HEK293 (cell line): ENCODE results near the gene PRDM5.

Source experiments
- CTCF ChIP-seq: fragments of 450-650 bp; formaldehyde crosslinking; IDR thresholded peaks from 2 replicates; pipeline ENCODE4 v1.5.1; 2016; ENCODE audit warnings: missing biosample characterization, missing genetic modification characterization
- KLF9 ChIP-seq: fragments of 450-650 bp; formaldehyde crosslinking; IDR thresholded peaks from 2 replicates; pipeline ENCODE4 v1.5.1; 2016; ENCODE audit warnings: missing biosample characterization, missing genetic modification characterization, low read depth
- YY1 ChIP-seq: fragments of 450-650 bp; formaldehyde crosslinking; IDR thresholded peaks from 2 replicates; pipeline ENCODE4 v1.5.1; 2018; ENCODE audit warnings: missing biosample characterization, missing genetic modification characterization
- ZBTB44 ChIP-seq: fragments of 450-650 bp; IDR thresholded peaks from 2 replicates; pipeline ENCODE4 v1.5.1; 2018; ENCODE audit warnings: missing biosample characterization, mild to moderate bottlenecking, missing genetic modification characterization
- ZNF2 ChIP-seq: fragments of 450-650 bp; formaldehyde crosslinking; IDR thresholded peaks from 2 replicates; pipeline ENCODE4 v1.5.1; 2016; ENCODE audit warnings: missing biosample characterization, missing genetic modification characterization
- ZNF394 ChIP-seq: fragments of 450-650 bp; formaldehyde crosslinking; IDR thresholded peaks from 2 replicates; pipeline ENCODE4 v1.5.1; 2016; ENCODE audit warnings: missing biosample characterization, missing genetic modification characterization, mild to moderate bottlenecking, moderate library complexity, borderline replicate concordance
- TF ChIP-seq, protein P1 (sequence below): fragments of 450-650 bp; formaldehyde crosslinking; IDR thresholded peaks from 2 replicates; pipeline ENCODE4 v1.5.1; 2016; ENCODE audit warnings: missing biosample characterization, missing genetic modification characterization

- TF ChIP-seq ZBTB44 (tag by site-specific recombination) (0 out of 2 replicates have a peak, but pooled peaks have one; percentile 39), CTCF (no peak), ZNF2 (no peak), YY1 (tag by site-specific recombination) (no peak), ZNF394 (tag by site-specific recombination) (no peak), KLF9 (tag by site-specific recombination) (no peak)
- TF ChIP-seq, protein P1, sequence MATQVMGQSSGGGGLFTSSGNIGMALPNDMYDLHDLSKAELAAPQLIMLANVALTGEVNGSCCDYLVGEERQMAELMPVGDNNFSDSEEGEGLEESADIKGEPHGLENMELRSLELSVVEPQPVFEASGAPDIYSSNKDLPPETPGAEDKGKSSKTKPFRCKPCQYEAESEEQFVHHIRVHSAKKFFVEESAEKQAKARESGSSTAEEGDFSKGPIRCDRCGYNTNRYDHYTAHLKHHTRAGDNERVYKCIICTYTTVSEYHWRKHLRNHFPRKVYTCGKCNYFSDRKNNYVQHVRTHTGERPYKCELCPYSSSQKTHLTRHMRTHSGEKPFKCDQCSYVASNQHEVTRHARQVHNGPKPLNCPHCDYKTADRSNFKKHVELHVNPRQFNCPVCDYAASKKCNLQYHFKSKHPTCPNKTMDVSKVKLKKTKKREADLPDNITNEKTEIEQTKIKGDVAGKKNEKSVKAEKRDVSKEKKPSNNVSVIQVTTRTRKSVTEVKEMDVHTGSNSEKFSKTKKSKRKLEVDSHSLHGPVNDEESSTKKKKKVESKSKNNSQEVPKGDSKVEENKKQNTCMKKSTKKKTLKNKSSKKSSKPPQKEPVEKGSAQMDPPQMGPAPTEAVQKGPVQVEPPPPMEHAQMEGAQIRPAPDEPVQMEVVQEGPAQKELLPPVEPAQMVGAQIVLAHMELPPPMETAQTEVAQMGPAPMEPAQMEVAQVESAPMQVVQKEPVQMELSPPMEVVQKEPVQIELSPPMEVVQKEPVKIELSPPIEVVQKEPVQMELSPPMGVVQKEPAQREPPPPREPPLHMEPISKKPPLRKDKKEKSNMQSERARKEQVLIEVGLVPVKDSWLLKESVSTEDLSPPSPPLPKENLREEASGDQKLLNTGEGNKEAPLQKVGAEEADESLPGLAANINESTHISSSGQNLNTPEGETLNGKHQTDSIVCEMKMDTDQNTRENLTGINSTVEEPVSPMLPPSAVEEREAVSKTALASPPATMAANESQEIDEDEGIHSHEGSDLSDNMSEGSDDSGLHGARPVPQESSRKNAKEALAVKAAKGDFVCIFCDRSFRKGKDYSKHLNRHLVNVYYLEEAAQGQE (tag by site-specific recombination) = no peak
Observed at GRCh38 chr4:120694973-120695372, 227.6 kb downstream of the PRDM5 start.
